ENCODE results near the gene RNF212.
A peak's percentile ranks its signal among the peaks of the same experiment; 100 is the strongest.

The RNF212 gene

DNA sequence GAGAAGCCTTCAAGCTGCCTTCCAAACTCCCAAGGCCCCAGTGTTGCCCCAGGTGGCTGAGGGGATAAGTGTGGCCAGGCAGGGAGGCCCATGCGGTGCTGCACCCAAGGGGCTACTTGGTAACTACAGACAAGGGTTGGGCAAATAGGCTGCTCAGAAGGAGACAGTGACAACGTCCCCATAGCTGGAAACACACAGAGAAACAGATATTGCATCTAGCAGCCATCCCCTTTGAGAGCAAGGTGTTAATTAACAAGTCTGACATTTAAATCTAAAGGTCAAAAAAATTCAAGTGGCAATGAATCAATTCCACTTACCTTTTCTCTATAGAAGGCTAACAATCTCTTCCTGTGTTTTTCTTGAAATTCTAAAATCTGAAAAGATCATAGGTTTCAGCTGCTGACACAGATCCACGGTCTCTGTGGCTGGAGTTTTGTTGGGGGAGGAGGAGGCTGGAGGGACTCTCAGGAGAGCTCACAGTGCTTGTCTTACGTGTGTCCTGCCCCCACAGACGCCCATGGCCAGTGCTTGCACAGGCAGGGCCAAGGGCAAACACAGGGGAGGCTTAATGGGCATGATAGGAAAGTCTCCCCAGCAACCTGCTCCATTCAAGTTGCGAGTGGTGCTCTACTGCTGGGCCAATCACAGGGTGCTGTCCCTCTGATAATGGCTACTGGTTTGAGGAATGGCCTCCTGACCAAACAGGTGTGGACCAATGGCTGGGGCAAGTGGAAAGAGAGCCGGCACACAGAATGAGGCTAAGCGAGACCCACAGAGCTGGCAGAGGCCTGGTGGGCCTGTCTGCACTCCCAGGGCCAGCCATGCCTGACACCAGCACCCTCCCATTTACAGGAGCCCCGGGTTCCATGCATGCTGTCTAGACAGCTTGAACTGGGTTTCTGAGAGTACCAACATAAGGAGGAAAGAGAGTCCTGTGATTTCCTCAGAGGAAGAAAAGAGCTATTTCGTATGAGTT, 22.6 kb downstream of the RNF212 start:
- Histone ChIP-seq H3K27me3 (ENCODE audit: insufficient read depth, low read length) (no peaks in the 10 kb centered on the region), H3K4me1 (ENCODE audit: control insufficient read depth, insufficient read depth, low read length, unreplicated experiment) (no peaks in the 10 kb centered on the region), H3K79me2 (ENCODE audit: control insufficient read depth, insufficient read depth, low read length, unreplicated experiment) (no peaks in the 10 kb centered on the region), H3K4me3 (ENCODE audit: low read depth, low read length) (no peak overlapping the region), H3K36me3 (ENCODE audit: insufficient read depth, low read length) (peaks cover 17% of the 10 kb centered on the region; the same call in 1 of the 2 replicates), H3K27ac (ENCODE audit: low read depth, low read length) (no peak overlapping the region), H2AFZ (ENCODE audit: low read length, unreplicated experiment) (no peak overlapping the region)

DNA sequence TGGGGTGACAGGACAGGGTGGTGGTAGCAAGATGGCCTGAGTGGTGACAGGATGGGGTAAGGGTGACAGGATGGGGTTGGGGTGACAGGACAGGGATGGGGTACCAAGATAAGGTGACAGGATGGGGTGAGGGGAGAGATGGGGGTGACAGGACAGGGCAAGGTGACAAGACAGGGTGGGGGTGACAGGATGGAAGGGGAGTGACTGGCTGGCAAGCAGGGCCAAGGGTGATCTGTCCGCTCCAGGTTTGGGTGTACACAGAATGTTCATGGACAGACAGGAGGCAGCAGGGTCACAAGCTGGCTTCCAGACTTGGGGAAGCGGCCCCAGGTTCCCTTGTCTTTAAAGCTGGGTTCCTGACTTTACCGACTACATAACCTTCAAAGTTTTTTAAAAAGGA, 23.3 kb downstream of the RNF212 start:
- no peaks in the 10 kb centered on the region for H3K27me3 ChIP-seq (ENCODE audit: insufficient read depth, low read length)

DNA sequence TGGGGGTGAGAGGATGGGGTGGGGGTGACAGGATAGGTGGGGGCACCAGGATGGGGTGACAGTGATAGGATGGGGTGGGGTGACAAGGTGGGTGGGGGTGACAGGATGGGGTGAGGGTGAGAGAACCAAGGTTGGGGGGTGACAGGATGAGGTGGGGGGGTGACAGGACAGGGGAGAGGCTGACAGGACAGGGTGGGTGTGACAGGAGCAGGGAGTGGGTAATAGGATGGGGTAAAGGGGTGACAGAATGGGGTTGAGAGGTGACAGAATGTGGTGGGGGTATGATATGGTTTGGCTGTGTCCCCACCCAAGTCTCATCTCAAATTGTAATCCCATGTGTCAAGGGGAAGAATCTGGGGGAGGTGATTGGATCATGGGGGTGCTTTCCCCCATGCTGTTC, 26.0 kb downstream of the RNF212 start:
- H3K4me1 ChIP-seq (ENCODE audit: control insufficient read depth, insufficient read depth, low read length, unreplicated experiment): peaks cover 6% of the 10 kb centered on the region
- H3K4me3 ChIP-seq (ENCODE audit: low read depth, low read length): no peak overlapping the region
- no peak overlapping the region for H3K27ac ChIP-seq (ENCODE audit: low read depth, low read length)
- H3K79me2 ChIP-seq (ENCODE audit: control insufficient read depth, insufficient read depth, low read length, unreplicated experiment): no peaks in the 10 kb centered on the region
- peaks cover 17% of the 10 kb centered on the region; the same call in 1 of the 2 replicates for H3K36me3 ChIP-seq (ENCODE audit: insufficient read depth, low read length)
- H3K27me3 ChIP-seq (ENCODE audit: insufficient read depth, low read length): no peaks in the 10 kb centered on the region
- no peak overlapping the region for H2AFZ ChIP-seq (ENCODE audit: low read length, unreplicated experiment)

More for the DNA sequence above, 23.3 kb downstream of the RNF212 start:
- Histone ChIP-seq H3K79me2 (ENCODE audit: control insufficient read depth, insufficient read depth, low read length, unreplicated experiment) (no peaks in the 10 kb centered on the region), H3K27ac (ENCODE audit: low read depth, low read length) (no peak overlapping the region), H2AFZ (ENCODE audit: low read length, unreplicated experiment) (no peak overlapping the region), H3K36me3 (ENCODE audit: insufficient read depth, low read length) (peaks cover 17% of the 10 kb centered on the region; the same call in 1 of the 2 replicates), H3K4me1 (ENCODE audit: control insufficient read depth, insufficient read depth, low read length, unreplicated experiment) (no peaks in the 10 kb centered on the region), H3K4me3 (ENCODE audit: low read depth, low read length) (no peak overlapping the region)

DNA sequence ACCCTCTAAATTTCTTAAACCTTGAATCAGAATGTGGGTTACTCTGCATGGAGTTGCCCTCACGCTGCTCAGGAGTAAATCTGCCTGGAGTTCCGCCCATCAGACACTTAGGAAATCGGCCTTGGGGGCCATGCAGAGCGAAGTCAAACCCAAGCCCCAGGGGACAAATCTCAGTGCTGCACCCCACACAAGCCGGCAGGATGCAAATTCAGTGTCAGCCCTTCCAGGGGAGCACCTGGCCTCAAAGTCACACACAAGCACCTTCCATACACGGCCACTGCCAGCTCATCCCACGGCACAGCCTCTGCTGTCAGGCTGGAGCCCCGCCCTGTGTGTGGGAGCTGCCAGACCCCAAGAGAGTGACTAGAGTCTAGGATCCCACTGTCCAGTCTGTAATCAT, 27.4 kb downstream of the RNF212 start:
- H3K4me3 ChIP-seq (ENCODE audit: low read depth, low read length): no peak overlapping the region
- no peaks in the 10 kb centered on the region for H3K79me2 ChIP-seq (ENCODE audit: control insufficient read depth, insufficient read depth, low read length, unreplicated experiment)
- H2AFZ ChIP-seq (ENCODE audit: low read length, unreplicated experiment): no peak overlapping the region
- H3K36me3 ChIP-seq (ENCODE audit: insufficient read depth, low read length): peaks cover 9% of the 10 kb centered on the region; the same call in 1 of the 2 replicates
- no peak overlapping the region for H3K27ac ChIP-seq (ENCODE audit: low read depth, low read length)
- no peaks in the 10 kb centered on the region for H3K27me3 ChIP-seq (ENCODE audit: insufficient read depth, low read length)
- H3K4me1 ChIP-seq (ENCODE audit: control insufficient read depth, insufficient read depth, low read length, unreplicated experiment): peaks cover 19% of the 10 kb centered on the region

DNA sequence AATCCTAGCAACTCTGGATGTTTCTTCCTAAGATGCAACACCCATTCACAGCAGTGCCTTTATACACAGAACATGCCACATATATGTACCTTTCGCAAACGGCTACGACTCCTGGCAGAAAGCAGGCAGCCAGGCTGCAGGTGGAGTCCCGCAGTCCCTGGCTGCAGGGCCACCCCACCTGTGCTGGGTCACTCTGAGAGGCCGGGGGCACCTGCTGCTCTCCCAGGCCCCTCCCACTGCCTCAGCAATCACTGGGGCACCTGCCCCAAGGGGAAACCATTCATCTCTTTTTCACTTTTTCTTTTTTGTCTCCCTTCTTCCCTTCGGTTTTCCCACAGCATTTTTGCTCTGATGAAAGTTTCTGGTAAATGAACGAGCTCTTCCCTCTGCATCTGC, 28.0 kb downstream of the RNF212 start:
- H3K4me1 ChIP-seq (ENCODE audit: control insufficient read depth, insufficient read depth, low read length, unreplicated experiment): peaks cover 23% of the 10 kb centered on the region
- H3K27me3 ChIP-seq (ENCODE audit: insufficient read depth, low read length): no peaks in the 10 kb centered on the region
- peaks cover 8% of the 10 kb centered on the region; the same call in 1 of the 2 replicates for H3K36me3 ChIP-seq (ENCODE audit: insufficient read depth, low read length)
- H3K4me3 ChIP-seq (ENCODE audit: low read depth, low read length): no peak overlapping the region
- no peaks in the 10 kb centered on the region for H3K79me2 ChIP-seq (ENCODE audit: control insufficient read depth, insufficient read depth, low read length, unreplicated experiment)
- no peak overlapping the region for H2AFZ ChIP-seq (ENCODE audit: low read length, unreplicated experiment)
- no peak overlapping the region for H3K27ac ChIP-seq (ENCODE audit: low read depth, low read length)

DNA sequence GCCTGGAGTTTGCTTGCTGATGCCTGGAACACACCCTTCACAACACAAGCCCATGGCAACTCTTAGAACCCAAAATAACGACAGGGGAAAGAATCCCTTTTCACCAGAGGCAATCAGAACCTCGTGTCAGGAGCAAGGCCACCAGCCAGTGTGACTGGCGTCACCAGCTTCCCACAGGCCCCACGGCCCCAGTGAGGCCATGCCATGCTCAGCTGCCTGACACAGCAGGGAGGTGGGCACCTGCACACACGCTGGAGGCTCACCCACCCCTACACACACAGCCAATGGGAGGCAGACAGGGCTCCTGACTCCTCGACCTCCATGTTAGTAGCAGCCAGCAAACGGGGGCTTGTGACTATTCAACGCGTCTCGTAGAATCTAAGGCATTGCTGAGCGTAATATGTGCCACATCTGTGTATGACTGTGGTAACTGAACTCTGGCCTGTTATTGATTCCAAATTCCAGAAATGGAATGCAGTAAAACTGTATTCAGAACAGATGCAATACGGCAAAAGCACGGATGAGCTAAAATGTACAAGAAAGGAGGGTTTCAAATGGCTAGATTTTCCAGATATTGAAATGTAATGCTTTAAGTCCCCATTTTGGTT, 28.5 kb downstream of the RNF212 start:
- H2AFZ ChIP-seq (ENCODE audit: low read length, unreplicated experiment): no peak overlapping the region
- H3K4me3 ChIP-seq (ENCODE audit: low read depth, low read length): no peak overlapping the region
- H3K79me2 ChIP-seq (ENCODE audit: control insufficient read depth, insufficient read depth, low read length, unreplicated experiment): no peaks in the 10 kb centered on the region
- no peak overlapping the region for H3K27ac ChIP-seq (ENCODE audit: low read depth, low read length)
- no peaks in the 10 kb centered on the region for H3K27me3 ChIP-seq (ENCODE audit: insufficient read depth, low read length)
- peaks cover 23% of the 10 kb centered on the region for H3K4me1 ChIP-seq (ENCODE audit: control insufficient read depth, insufficient read depth, low read length, unreplicated experiment)
- H3K36me3 ChIP-seq (ENCODE audit: insufficient read depth, low read length): peaks cover 3% of the 10 kb centered on the region; the same call in 1 of the 2 replicates

DNA sequence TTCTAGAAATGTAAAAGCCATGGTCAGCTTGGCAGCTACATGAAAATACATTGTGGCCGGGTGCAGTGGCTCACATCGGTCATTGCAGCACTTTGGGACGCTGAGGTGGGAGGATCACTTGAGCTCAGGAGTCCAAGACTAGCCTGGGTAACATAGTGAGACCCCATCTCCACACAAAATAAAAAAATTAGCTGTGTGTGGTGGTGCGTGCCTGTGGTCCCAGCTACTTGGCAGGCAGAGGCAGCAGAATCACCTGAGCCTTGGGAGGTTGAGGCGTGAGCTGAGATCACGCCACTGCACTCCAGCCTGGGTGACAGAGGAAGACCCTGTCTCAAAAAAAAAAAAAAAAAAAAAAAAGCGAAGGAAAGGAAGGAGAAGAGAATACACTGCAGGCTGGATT, 29.0 kb downstream of the RNF212 start:
- Histone ChIP-seq H3K36me3 (ENCODE audit: insufficient read depth, low read length) (peaks cover 4% of the 10 kb centered on the region; the same call in 1 of the 2 replicates), H3K27me3 (ENCODE audit: insufficient read depth, low read length) (no peaks in the 10 kb centered on the region), H3K27ac (ENCODE audit: low read depth, low read length) (no peak overlapping the region), H3K4me3 (ENCODE audit: low read depth, low read length) (no peak overlapping the region), H2AFZ (ENCODE audit: low read length, unreplicated experiment) (no peak overlapping the region), H3K79me2 (ENCODE audit: control insufficient read depth, insufficient read depth, low read length, unreplicated experiment) (no peaks in the 10 kb centered on the region), H3K4me1 (ENCODE audit: control insufficient read depth, insufficient read depth, low read length, unreplicated experiment) (peaks cover 23% of the 10 kb centered on the region)

DNA sequence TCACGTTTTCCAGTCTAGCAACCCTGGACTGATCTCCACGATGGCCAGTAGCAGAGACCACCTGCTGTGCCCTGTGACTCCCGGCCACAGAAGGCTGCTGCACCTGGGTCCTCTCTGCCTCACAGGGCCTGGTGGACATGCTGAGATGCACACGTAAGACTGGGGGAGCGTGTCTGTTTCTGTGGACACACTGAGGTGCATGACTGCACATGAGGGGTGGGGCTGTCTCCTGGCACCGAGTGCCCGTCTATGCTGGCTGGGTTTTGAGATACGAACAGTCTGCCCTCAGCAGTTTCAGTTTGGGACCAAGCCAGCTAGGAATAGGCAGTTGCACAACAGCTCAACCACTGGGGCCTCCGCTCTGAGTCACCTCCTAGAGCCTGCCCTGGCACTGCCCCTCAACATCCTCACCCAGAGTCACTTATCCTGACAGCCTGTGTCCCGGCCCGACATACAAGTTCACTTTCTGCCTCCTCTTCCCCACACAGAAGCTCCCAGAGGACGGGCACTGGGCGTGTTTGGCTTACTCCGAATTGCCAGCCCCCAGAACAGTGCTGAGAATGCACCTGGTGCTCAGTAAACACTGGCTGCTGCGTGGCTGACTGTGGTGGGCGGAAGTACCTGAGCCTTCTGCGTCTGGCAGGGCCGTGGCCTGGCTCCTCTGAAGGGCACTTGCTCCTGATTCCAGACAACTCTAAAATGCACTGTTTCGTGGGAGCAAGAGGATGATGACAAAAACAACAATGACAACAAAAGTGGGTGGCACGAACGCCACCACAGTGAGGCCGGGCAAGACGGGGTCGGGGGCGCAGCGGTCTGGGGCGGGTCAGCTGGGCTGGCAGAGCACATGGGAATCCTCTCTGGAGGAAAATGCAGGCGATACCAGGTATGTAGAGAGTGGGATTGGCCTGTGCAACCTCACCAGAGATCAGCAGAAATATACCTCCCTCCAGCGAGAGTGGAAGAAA, 30.9 kb downstream of the RNF212 start:
- Histone ChIP-seq H2AFZ (ENCODE audit: low read length, unreplicated experiment) (no peak overlapping the region), H3K4me3 (ENCODE audit: low read depth, low read length) (peak overlapping the region; percentile 33), H3K79me2 (ENCODE audit: control insufficient read depth, insufficient read depth, low read length, unreplicated experiment) (no peaks in the 10 kb centered on the region), H3K27ac (ENCODE audit: low read depth, low read length) (peak overlapping the region; percentile 71), H3K27me3 (ENCODE audit: insufficient read depth, low read length) (no peaks in the 10 kb centered on the region), H3K4me1 (ENCODE audit: control insufficient read depth, insufficient read depth, low read length, unreplicated experiment) (peaks cover 23% of the 10 kb centered on the region), H3K36me3 (ENCODE audit: insufficient read depth, low read length) (peaks cover 7% of the 10 kb centered on the region; the same call in 1 of the 2 replicates)

DNA sequence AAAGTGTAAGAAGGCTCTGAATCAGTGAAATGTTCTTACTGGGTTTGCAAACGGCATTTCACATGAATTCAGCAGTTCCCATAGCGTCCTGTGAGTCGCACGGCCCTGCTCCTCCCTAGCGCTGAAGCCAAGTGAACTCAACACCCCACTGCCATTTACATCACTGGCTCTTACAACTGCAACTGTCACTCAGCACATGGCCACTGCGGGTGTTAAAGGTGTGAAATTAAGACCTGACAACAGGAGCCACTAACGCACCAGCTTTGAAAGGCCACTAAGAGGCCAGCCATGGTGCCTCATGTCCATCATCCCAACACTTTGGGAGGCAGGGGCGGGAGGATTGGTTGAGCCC, 31.7 kb downstream of the RNF212 start:
- H3K4me1 ChIP-seq (ENCODE audit: control insufficient read depth, insufficient read depth, low read length, unreplicated experiment): peaks cover 23% of the 10 kb centered on the region
- peak overlapping the region; percentile 33; the same call in 1 of the 2 replicates for H3K4me3 ChIP-seq (ENCODE audit: low read depth, low read length)
- H3K79me2 ChIP-seq (ENCODE audit: control insufficient read depth, insufficient read depth, low read length, unreplicated experiment): no peaks in the 10 kb centered on the region
- no peaks in the 10 kb centered on the region for H3K27me3 ChIP-seq (ENCODE audit: insufficient read depth, low read length)
- H2AFZ ChIP-seq (ENCODE audit: low read length, unreplicated experiment): no peak overlapping the region
- H3K27ac ChIP-seq (ENCODE audit: low read depth, low read length): peak overlapping the region; percentile 71
- H3K36me3 ChIP-seq (ENCODE audit: insufficient read depth, low read length): peaks cover 7% of the 10 kb centered on the region; the same call in 1 of the 2 replicates
